Measurements from ENCODE around the gene DMD. TPM values are rescaled to one million over a fixed set of nuclear protein-coding genes. Genes with fewer than 3 reads are reported as not detected.
A peak's percentile ranks its signal among the peaks of the same experiment; 100 is the strongest.

The DMD gene
- total RNA-seq, 1 experiment from 2014 or later, result 3.1 TPM

- no peak for DNase-seq (ENCODE audit: low spot score)
- in situ Hi-C loops (cut with HindIII; ENCODE audit: low sequenced_read_pairs), result no loop called here
Observed at GRCh38 chrX:31858915-31859314, 1352.4 kb downstream of the DMD start.

- in situ Hi-C loops (cut with HindIII; ENCODE audit: low sequenced_read_pairs), result no loop called here
- DNase-seq (ENCODE audit: low spot score), result no peak
Observed at GRCh38 chrX:31854716-31855115, 1356.6 kb downstream of the DMD start.

- no peak for DNase-seq (ENCODE audit: low spot score)
- in situ Hi-C loops (cut with HindIII; ENCODE audit: low sequenced_read_pairs), result no loop called here
Observed at GRCh38 chrX:31851761-31852160, 1359.6 kb downstream of the DMD start.

DNA sequence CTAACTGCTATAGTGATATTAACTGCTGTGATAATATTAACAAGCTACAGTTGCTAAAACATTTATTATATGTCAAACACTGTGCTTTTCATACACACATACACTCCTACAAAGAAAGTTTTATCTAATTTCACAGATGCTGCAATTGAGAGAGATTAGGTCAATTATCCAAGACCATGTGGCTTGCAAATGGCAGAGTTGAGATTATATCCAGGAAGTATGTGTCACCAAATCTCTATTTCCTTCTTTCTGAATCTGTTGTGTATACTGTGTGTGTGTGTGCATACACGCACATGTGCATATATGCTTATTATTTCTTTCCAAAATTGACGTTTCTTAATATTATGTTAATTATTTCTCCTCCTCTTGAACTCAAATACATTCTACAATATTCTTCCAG, 1363.6 kb downstream of the DMD start:
- no peak for DNase-seq (ENCODE audit: low spot score)

DNA sequence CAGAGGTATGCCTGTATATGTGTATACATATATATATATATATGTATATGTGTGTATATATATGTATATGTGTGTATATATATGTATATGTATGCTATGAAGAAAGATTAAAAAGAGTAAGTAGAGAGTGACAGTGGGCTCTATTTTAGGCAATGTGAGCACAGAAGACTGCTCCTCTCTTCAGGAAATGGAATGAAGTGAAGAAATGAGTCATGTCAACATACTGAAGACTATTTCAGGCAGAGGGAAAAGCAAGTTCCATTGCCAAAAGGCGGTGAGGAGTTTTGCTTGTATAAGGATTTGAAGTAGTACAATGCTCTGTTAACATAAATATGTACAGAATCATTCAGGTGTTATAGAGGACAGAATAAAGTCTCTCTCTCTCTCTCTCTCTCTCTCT, 1366.3 kb downstream of the DMD start:
- DNase-seq (ENCODE audit: low spot score), result no peak
- in situ Hi-C loops (cut with HindIII; ENCODE audit: low sequenced_read_pairs), result no loop called here

More for the DNA sequence above, 1363.6 kb downstream of the DMD start:
- in situ Hi-C loops (cut with HindIII; ENCODE audit: low sequenced_read_pairs), result no loop called here

GRCh38 chrX:31838617-31839016, 1372.7 kb downstream of the DMD start:
- DNase-seq (ENCODE audit: low spot score), result no peak
- in situ Hi-C loops (cut with HindIII; ENCODE audit: low sequenced_read_pairs), result no loop called here

DNA sequence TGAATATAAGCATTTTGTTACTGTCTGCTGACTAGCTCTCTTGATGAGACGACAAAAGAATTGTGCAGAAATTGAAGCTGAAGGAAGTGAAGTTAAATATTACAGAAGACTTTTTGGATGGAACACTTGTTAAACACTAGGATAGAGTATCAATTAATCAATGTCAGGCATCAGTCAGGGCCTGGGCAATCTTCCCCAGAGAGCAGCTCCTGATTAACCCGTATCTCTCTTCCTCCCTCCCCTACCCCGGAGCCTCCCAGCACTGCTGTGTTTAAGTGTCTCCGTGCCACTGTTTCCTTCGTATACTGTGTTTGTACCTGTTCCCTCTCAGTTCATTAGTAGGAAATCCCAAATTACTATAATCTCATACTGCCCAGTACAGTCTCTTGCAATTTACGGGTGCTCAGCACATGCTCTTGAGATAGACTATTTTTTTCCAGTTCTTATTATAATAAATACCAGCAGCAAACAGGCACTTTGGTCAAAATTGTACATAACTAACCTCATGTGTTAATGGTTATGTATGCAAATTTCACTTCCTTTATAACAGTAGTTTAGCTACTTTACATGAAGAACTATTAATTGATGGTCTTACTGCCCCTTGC, 1373.8 kb downstream of the DMD start:
- DNase-seq (ENCODE audit: low spot score), result peak; percentile 49
- in situ Hi-C loops (cut with HindIII; ENCODE audit: low sequenced_read_pairs), result no loop called here

DNA sequence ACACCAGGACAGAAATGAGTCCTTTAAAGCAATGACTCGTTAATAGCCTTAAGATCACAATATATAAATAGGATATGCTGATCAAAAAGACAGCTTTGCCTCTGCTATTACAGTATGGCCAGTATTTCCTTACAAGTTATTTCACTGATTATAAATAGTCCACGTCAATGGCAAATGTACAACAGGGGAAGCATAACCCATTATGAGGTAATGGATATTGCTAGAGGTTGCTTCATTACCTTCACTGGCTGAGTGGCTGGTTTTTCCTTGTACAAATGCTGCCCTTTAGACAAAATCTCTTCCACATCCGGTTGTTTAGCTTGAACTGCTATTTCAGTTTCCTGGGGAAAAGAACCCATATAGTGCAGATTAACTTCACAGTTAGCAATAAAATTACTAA, 1374.9 kb downstream of the DMD start:
- in situ Hi-C loops (cut with HindIII; ENCODE audit: low sequenced_read_pairs), result no loop called here

DNA sequence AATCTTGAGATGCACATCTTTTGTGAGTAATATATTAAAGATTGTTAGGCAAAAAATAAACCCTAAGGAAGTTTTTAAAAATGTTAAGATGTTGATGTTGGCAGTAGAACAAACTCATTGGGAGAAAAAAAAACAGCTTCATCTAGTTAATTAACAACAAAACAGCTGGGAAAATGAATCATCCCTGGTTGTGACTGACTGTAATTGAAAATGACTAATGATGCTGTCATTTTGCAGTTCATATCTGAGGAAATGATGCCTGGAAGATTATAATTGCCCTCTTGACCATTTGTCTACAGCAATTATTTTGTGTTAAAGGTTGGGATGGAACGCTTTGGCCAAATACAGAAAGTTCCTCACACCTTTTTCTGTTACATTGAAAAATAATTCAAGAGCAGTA, 1379.1 kb downstream of the DMD start:
- DNase-seq (ENCODE audit: low spot score), result no peak
- in situ Hi-C loops (cut with HindIII; ENCODE audit: low sequenced_read_pairs), result no loop called here

More for the DNA sequence above, 1374.9 kb downstream of the DMD start:
- DNase-seq (ENCODE audit: low spot score), result peak; percentile 15

GRCh38 chrX:31820430-31821210, 1390.7 kb downstream of the DMD start:
- DNase-seq (ENCODE audit: low spot score), result no peak
- in situ Hi-C loops (cut with HindIII; ENCODE audit: low sequenced_read_pairs), result no loop called here

- no peak for DNase-seq (ENCODE audit: low spot score)
- in situ Hi-C loops (cut with HindIII; ENCODE audit: low sequenced_read_pairs), result no loop called here
Observed at GRCh38 chrX:31819455-31819854, 1391.9 kb downstream of the DMD start.

DNA sequence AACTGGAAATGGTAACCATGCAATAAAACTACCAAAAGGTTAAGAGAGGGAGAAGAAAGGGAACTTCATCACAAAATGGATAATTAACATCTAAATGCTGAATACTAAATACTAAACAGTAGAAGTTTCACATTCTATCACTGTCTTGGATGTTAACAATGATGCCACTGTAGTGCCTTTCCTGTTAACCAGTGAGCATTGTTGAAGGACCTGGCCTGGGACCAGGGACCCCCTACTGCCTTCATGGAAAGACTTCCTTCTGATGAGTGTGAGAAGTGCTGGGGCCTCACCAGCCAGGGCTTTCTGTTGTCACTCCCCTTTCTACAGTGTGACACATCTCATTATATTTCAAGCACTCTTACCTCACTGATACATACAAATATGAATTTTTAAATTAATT, 1400.2 kb downstream of the DMD start:
- DNase-seq (ENCODE audit: low spot score), result no peak
- in situ Hi-C loops (cut with HindIII; ENCODE audit: low sequenced_read_pairs), result no loop called here

GRCh38 chrX:31808357-31808756, 1403.0 kb downstream of the DMD start:
- in situ Hi-C loops (cut with HindIII; ENCODE audit: low sequenced_read_pairs), result no loop called here
- DNase-seq (ENCODE audit: low spot score), result no peak

- in situ Hi-C loops (cut with HindIII; ENCODE audit: low sequenced_read_pairs), result no loop called here
Observed at GRCh38 chrX:31807165-31807564, 1404.2 kb downstream of the DMD start.

DNA sequence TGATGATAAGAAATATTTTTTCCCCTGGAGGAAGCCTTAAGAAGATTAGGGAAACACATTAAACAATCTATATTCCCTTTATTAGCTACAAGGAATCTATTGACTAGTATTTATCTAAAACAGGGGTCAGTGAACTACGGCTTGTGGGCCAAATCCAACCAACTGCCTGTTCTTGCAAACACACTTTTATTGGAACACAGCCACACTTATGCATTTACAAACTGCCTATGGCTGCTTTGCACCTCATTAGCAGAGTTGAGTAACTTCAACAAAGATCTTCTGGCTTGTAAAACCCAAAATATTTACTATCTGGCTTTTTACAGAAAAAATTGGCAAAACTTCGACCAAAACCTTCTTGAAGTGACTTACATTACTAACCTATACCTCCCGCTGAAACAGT, 1405.6 kb downstream of the DMD start:
- in situ Hi-C loops (cut with HindIII; ENCODE audit: low sequenced_read_pairs), result no loop called here
- DNase-seq (ENCODE audit: low spot score), result no peak

More at GRCh38 chrX:31807165-31807564, 1404.2 kb downstream of the DMD start:
- DNase-seq (ENCODE audit: low spot score), result no peak

GRCh38 chrX:31800219-31800618, 1411.1 kb downstream of the DMD start:
- no peak for DNase-seq (ENCODE audit: low spot score)
- in situ Hi-C loops (cut with HindIII; ENCODE audit: low sequenced_read_pairs), result no loop called here

DNA sequence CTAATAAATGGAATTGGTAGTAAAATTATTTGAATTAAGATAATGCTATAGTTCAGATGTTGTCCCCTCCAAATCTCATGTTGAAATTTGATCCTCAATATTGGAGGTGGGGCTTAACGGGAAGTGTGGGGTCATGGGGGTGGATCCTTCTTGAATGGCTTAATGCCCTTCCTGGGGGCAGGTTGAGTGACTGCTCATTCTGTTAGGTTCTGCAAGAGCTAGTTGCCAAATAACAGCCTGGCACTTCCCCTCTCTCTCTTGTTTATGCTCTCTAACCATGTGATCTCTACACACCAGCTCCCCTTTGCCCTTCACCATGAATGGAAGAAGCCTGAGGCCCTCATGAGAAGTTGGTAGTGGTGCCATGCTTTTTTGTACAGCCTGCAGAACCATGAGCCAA, 1414.7 kb downstream of the DMD start:
- in situ Hi-C loops (cut with HindIII; ENCODE audit: low sequenced_read_pairs), result no loop called here
- no peak for DNase-seq (ENCODE audit: low spot score)

DNA sequence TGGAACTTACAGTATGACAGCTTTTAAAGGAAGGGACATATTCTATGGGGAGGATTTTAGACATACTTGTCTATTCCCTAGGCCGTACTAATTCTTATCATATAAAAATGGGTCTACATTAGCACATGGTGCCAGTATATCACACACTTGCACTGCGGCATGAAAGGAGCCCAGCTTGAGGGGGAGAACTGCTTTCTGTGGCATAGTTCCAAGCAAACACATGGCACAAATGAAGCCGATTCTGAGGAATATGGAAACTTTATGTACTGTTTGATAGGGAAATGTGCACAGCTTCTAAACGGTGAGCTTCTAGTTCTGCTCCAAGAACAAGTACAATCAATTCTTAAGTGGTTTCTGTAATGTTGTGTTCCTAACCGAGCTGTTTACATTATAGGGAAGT, 1463.9 kb downstream of the DMD start:
- DNase-seq (ENCODE audit: low spot score), result peak; percentile 6
- in situ Hi-C loops (cut with HindIII; ENCODE audit: low sequenced_read_pairs), result no loop called here

DNA sequence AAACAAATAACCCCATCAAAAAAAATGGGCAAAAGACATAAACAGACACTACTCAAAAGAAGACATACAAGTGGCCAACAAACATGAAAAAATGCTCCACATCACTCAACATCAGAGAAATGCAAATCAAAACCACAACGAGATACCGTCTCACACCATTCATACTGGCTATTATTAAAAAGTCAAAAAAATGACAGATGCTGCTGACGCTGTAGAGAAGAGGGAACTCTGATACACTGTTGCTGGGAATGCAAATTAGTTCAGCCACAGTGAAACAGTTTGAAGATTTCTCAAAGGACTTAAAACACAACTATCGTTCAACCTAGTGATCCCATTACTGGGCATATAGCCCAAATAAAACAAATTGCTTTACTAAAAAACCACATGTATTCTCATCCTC, 1468.3 kb downstream of the DMD start:
- in situ Hi-C loops (cut with HindIII; ENCODE audit: low sequenced_read_pairs), result no loop called here
- DNase-seq (ENCODE audit: low spot score), result no peak

DNA sequence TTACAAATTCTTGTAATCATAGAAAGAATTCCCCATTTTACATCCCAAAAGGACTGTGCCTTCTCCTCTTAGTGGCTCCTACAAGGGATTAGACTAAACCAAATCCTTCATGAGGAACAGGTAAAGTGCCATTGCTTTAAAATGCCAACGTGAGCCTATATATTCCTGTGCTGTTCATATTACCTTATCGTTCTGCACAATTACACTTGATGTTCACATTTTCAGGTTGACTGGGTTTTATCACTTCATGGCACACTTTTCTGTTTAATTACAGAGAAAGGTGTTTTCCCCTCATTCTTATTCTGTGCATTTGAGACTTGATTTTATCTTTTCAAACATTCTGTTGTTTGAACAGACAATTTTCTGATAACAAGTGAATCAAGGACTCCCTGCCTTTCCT, 1493.9 kb downstream of the DMD start:
- DNase-seq (ENCODE audit: low spot score), result no peak
- in situ Hi-C loops (cut with HindIII; ENCODE audit: low sequenced_read_pairs), result no loop called here

- no peak for DNase-seq (ENCODE audit: low spot score)
- in situ Hi-C loops (cut with HindIII; ENCODE audit: low sequenced_read_pairs), result no loop called here
Observed at GRCh38 chrX:31715675-31716074, 1495.7 kb downstream of the DMD start.

Measured in G401 (cell line).